ENCODE data around the gene DNAI1. TPM values are rescaled to one million over a fixed set of nuclear protein-coding genes. Genes with fewer than 3 reads are reported as not detected.

DNAI1 gene
- total and polyA plus RNA-seq, 2 of the 4 experiments (the other 2 are of a cell fraction): not detected

DNA sequence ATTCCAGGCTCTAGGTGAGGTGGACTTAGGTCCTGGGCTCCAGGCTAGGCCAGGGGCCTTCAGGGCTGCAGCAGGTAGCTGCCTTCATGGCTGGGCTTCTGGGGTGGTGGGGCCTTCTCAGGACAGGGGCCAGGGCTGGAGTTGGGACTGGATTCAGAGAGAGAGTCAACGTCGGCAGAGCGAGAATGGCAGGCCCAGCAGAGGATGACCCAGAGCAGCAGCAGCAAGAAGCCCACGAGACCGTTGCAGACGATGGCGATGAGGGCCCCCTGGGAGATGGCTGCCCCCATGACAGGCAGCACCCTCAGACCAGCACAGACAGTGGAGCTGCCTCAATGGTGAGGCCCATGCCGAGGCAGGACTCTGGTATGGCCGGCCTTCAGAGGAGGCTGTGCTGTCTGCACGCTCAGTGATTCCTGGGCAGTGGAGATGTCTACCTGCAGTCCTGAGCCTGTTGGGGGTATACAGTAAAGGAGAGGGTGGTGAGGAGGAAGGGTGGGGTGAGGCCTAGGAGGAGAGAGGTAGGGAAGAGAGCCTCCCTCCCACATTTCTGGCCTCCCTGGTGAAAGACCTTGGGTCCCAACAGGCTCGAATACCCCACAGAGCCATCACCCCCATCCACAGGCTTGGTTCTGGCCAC lies 62.9 kb downstream of the DNAI1 start:
- Histone ChIP-seq H3K9me1 (ENCODE audit: insufficient read depth, low read length) (no peaks in the 10 kb centered on the region), H3K79me1 (ENCODE audit: low read depth in 1 of 2, low read length in 2 of 2) (no peaks in the 10 kb centered on the region), H4K5ac (ENCODE audit: low read depth, low read length) (no peak overlapping the region), H2BK20ac (ENCODE audit: low read depth, low read length) (no peak overlapping the region), H3K9ac (ENCODE audit: low read depth, low read length) (no peak overlapping the region), H3K23ac (ENCODE audit: low read depth, low read length) (no peak overlapping the region), H4K20me1 (ENCODE audit: insufficient read depth, low read length) (peaks cover 5% of the 10 kb centered on the region), H3K14ac (replicated peaks; ENCODE audit: low read depth, low read length) (no peak overlapping the region), H3K9me3 (ENCODE audit: control insufficient read depth, insufficient read depth, low read length) (no peaks in the 10 kb centered on the region), H3K56ac (ENCODE audit: extremely low read depth, insufficient read depth, low read length) (no peak overlapping the region), H3K4me3 (ENCODE audit: insufficient read depth, low read depth, low read length) (no peak overlapping the region), H2BK120ac (ENCODE audit: low read depth, low read length) (no peak overlapping the region), H3K4me1 (ENCODE audit: control insufficient read depth, insufficient read depth, low read length) (no peaks in the 10 kb centered on the region), H3K27me3 (ENCODE audit: control insufficient read depth, insufficient read depth, low read length) (peaks cover 58% of the 10 kb centered on the region), H4K91ac (ENCODE audit: insufficient read depth, low read depth, low read length) (no peak overlapping the region), H2BK5ac (ENCODE audit: low read depth, low read length, poor library complexity, severe bottlenecking) (no peak overlapping the region), H3K36me3 (ENCODE audit: control insufficient read depth, insufficient read depth, low read length) (no peaks in the 10 kb centered on the region), H2AK5ac (ENCODE audit: low read depth, low read length) (no peak overlapping the region), H4K8ac (ENCODE audit: low read depth in 2 of 2, low read length in 2 of 2) (no peak overlapping the region), H3K4ac (ENCODE audit: low read depth, low read length) (no peak overlapping the region), H2AFZ (replicated peaks; ENCODE audit: low read length, poor library complexity) (no peak overlapping the region), H3K4me2 (ENCODE audit: low read depth, low read length) (no peak overlapping the region), H3K18ac (ENCODE audit: low read depth, low read length) (no peak overlapping the region), H3K27ac (ENCODE audit: insufficient read depth, low read length) (no peak overlapping the region), H2AK9ac (replicated peaks; ENCODE audit: low read depth, low read length, poor library complexity) (peak overlapping the region; percentile 10), H2BK15ac (ENCODE audit: low read depth, low read length) (no peak overlapping the region)
- no TSS peak for BruUV-seq (replicated peaks)
- TF ChIP-seq MAZ (IDR thresholded peaks at IDR 0.05; ENCODE audit: borderline replicate concordance, low read depth, low read length): no peak
- no peak for TF ChIP-seq RCOR1 (IDR thresholded peaks at IDR 0.05; ENCODE audit: insufficient replicate concordance, low read length)
- TF ChIP-seq, protein P1, sequence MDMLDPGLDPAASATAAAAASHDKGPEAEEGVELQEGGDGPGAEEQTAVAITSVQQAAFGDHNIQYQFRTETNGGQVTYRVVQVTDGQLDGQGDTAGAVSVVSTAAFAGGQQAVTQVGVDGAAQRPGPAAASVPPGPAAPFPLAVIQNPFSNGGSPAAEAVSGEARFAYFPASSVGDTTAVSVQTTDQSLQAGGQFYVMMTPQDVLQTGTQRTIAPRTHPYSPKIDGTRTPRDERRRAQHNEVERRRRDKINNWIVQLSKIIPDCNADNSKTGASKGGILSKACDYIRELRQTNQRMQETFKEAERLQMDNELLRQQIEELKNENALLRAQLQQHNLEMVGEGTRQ (IDR thresholded peaks at IDR 0.05; ENCODE audit: low read depth, low read length): no peak
- TF ChIP-seq MAFK (IDR thresholded peaks at IDR 0.05; ENCODE audit: low read depth, low read length): no peak
- no peak for TF ChIP-seq CHD1 (IDR thresholded peaks at IDR 0.05; ENCODE audit: low read depth, low read length)
- TF ChIP-seq, protein P2, sequence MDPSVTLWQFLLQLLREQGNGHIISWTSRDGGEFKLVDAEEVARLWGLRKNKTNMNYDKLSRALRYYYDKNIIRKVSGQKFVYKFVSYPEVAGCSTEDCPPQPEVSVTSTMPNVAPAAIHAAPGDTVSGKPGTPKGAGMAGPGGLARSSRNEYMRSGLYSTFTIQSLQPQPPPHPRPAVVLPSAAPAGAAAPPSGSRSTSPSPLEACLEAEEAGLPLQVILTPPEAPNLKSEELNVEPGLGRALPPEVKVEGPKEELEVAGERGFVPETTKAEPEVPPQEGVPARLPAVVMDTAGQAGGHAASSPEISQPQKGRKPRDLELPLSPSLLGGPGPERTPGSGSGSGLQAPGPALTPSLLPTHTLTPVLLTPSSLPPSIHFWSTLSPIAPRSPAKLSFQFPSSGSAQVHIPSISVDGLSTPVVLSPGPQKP (IDR thresholded peaks at IDR 0.05; ENCODE audit: borderline replicate concordance, low read depth, low read length): no peak
- TF ChIP-seq RAD21 (IDR thresholded peaks at IDR 0.05; ENCODE audit: low read length): no peak
- no peak for TF ChIP-seq NFE2L2 (IDR thresholded peaks at IDR 0.05; ENCODE audit: low read depth, low read length)
- TF ChIP-seq RFX5 (IDR thresholded peaks at IDR 0.05; ENCODE audit: low read depth, low read length): no peak
- no peak for TF ChIP-seq MXI1 (IDR thresholded peaks at IDR 0.05; ENCODE audit: borderline replicate concordance, low read depth, low read length)
- TF ChIP-seq SMC3 (IDR thresholded peaks at IDR 0.05; ENCODE audit: low read depth, low read length): no peak
- TF ChIP-seq POLR2A (IDR thresholded peaks at IDR 0.05; ENCODE audit: low read depth, low read length): no peak
- TF ChIP-seq, protein P3, sequence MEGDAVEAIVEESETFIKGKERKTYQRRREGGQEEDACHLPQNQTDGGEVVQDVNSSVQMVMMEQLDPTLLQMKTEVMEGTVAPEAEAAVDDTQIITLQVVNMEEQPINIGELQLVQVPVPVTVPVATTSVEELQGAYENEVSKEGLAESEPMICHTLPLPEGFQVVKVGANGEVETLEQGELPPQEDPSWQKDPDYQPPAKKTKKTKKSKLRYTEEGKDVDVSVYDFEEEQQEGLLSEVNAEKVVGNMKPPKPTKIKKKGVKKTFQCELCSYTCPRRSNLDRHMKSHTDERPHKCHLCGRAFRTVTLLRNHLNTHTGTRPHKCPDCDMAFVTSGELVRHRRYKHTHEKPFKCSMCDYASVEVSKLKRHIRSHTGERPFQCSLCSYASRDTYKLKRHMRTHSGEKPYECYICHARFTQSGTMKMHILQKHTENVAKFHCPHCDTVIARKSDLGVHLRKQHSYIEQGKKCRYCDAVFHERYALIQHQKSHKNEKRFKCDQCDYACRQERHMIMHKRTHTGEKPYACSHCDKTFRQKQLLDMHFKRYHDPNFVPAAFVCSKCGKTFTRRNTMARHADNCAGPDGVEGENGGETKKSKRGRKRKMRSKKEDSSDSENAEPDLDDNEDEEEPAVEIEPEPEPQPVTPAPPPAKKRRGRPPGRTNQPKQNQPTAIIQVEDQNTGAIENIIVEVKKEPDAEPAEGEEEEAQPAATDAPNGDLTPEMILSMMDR (conservative IDR thresholded peaks at IDR 0.05; ENCODE audit: low read depth, low read length): no peak
- no peak for TF ChIP-seq BHLHE40 (IDR thresholded peaks at IDR 0.05; ENCODE audit: low read depth, low read length)
- TF ChIP-seq CEBPB (IDR thresholded peaks at IDR 0.05; ENCODE audit: low read depth, low read length): no peak
- ChIA-PET CTCF (no interaction called here), POLR2A (ENCODE audit: unreplicated experiment) (no interaction called here)
- 92% methylated on average over 5 of the region's 11 CpGs; no CpG with 5 or more reads in 1 of the 2 experiments for WGBS, 2 experiments (ENCODE audit: extremely low coverage in 2 of 2, insufficient read length in 1 of 2)
- in situ Hi-C loops (cut with MboI; ENCODE audit: low sequenced_read_pairs): no loop called here
- ATAC-seq (ENCODE audit: low read depth) (no peak), DNase-seq (no peak)
- dilution Hi-C loops (cut with HindIII; ENCODE audit: low sequenced_read_pairs, unreplicated experiment): no loop called here
- intact Hi-C loops (cut with micrococcal nuclease): no loop called here

Data from IMR-90 (cell line).